NCI-H1436 (cell line): ENCODE measurements around the gene ASIC5.

Experiments
- DNase-seq: peaks from one replicate; lab custom pipeline; 2025; lab: John Stamatoyannopoulos, UW

The ASIC5 gene

DNA sequence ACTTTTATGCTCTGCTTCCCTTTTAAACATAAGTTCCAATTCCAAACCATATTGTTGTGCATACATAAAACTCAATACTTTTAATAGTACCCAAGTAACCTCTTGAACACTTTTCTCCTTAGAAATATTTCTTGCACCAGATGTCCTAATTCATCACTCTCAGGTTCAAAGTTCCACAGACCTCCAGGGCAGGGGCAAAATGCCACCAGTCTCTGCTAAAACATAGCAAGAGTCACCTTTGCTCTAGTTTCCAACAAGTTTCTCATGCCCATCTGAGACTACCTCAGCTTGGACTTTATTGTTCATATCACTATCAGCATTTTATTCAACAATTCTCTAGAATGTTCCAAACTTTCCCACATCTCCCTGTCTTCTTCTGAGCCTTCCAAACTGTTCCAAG is 13.7 kb upstream of the ASIC5 start:
- no peak for DNase-seq

DNA sequence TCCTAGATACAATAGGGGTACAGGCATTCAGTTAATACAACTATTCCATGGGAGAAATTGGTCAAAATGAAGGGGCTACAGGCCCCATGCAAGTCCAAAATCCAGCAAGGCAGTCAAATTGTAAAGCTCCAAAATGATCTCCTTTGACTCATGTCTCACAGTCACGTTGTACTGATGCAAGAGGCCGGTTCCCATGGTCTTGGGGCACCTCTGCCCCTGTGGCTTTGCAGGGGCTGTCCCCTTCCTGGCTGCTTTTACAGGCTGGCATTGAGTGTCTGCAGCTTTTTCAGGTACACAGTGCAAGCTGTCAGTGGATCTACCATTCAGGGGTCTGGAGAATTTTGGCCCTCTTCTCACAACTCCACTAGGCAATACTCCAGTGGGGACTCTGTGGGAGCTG is 12.5 kb upstream of the ASIC5 start:
- no peak for DNase-seq

DNA sequence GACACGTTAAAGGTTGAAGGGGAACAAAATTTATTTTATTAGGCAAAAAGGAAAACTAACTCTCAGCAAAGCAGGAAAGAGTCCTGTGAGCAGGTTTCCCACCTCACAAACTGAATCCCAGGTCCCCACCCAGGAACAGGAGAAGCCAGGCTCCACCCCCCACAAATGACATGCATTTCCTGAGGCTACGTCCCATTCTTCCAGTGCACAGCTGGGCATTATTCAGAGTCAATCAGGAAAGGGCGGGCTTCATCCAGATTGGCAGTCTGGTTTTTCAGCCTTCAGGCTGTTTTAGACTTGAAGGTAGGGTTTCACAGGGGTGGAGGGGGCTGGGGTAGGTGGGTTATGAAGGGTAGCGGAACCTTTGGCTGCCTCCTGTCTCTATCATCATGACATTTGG is 11.9 kb upstream of the ASIC5 start:
- DNase-seq, result no peak

DNA sequence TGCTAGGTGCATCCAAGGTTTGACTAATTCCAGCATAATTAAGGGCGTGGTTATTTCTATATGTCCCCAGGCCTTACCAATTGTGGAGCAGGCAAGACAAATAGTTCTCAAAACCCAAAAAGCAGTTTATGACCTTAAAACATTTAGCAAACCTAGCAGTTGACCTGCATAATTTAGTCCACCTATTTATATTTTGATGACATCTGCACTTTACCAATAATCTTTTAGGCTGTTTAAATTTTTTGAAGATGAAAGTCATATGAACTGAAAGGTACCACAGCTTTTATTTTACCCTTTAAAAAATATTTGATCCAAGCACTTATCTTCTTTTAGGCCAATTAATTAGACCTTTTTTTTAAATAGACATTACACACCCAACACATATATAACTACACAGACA is 9.8 kb upstream of the ASIC5 start:
- DNase-seq, result no peak

DNA sequence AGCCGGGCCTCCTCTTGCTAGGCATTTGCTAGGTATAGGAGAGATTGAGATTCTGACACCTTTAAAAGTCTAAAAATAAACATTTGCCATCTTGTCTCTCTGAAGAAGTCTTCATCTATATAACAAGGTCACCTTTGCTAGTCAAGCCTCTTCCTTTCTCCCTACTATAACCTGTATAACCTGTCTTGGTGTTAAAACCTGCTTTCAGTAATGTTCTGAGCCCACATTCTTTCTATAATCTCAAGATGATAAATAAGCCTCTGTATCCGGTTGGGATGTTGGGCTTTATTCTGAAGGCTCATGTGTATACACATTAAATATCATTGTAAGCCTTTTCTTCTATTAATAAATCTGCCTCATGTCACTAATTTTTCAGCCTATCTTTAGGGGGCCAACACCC is 10.2 kb downstream of the ASIC5 start:
- no peak for DNase-seq

DNA sequence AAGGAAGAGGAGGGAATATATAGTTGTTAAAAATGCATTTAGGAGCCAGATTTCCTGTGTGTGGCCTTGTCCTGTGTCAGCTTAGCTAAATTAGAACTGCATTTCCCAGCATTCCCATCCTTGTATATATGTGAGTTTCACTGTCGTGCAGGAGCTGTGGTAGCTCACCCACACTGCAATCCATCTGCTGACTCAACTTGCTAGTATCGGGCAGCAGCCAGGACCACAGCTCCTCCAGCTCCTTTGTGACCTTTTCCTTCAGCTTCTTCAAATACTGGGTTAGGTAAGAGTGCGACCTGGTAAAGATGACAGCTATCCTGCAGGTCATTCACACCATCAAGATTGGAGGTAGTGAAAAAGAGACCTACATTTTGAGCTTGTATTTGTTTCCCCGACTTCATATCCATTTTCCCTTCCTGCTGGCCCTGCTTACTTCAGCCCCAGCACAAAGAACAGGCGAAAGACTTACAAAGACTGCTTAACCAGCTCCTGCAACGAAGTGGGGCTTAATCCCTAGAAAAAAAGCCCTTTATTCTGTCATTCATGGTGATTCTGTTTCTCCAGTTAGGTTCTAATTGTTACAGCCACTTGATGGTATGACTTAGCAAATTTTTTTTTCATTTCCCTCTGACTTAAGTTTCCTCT is 11.4 kb downstream of the ASIC5 start:
- no peak for DNase-seq

DNA sequence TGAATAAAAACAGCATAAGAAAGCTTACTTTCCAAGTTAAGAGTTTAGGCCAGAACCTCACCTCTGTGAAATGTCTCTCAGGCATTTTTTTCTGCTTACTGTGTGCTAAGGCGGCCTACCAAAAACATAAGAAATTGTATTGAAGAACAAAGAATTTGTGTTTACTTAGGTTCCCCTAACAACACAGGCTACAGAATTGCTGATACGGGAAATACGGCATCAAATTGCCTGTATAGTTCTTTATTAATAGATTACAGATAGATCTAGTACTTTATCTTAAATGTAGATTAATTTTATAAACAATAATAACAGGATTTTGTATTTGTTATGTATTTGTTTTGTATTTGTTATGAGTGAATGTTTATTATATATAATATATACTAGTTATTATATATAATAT is 12.9 kb downstream of the ASIC5 start:
- no peak for DNase-seq

DNA sequence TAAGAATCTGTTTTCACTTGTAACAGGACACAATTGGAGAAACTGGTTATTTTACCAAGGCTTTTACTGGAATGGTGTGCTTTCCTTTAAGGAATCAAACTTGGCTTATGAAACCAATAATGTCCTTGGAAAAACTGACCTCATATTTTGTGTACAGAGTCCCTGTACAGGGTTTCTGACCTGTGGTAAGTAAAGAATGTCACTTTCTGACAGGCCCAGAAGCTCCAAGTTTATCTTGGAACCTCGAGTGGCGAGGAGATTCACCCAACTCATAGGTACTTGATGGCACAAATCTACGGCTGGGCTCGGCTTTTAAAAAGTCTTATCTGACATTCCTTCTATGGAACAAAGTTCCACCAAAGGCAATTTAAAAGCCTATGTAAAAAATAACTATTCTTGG is 17.0 kb downstream of the ASIC5 start:
- no peak for DNase-seq

DNA sequence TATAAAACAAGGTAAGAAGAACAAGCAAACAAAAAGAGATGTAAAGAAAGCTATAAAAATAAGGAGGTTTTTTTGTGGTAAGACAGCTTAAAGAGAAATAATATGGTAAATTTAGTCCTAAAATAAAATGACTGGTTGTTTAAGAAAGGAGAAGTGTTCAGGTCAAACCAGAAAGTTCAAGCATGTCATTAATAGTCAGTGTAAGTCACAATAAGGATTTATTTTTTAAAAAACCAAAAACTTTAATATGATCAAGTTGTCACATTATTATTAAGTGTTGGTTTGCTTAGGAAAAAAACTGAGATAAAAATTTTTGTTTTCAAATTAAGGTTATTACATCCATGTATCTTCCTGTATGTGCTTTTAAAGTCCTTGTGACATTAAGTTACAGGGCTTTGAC is 19.1 kb downstream of the ASIC5 start:
- DNase-seq, result no peak

DNA sequence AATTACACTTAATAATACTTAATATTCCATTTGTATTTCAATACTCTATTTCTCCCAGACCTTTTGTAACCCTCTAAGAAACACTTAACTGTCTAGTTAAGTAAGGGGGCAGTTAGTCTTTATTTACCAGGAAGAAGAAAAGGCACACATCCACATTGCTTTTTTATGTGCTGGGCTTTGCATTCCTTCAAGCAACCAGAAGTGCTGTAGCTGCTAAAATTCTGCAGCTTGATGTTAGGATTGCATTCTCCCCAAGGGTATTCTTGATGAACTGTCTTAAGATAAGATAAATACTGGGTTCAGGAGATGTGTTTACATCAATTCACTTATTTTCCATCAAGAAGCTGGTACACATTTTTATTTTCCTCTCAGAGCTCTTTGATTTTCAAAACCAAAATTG is 24.0 kb downstream of the ASIC5 start:
- DNase-seq, result no peak

DNA sequence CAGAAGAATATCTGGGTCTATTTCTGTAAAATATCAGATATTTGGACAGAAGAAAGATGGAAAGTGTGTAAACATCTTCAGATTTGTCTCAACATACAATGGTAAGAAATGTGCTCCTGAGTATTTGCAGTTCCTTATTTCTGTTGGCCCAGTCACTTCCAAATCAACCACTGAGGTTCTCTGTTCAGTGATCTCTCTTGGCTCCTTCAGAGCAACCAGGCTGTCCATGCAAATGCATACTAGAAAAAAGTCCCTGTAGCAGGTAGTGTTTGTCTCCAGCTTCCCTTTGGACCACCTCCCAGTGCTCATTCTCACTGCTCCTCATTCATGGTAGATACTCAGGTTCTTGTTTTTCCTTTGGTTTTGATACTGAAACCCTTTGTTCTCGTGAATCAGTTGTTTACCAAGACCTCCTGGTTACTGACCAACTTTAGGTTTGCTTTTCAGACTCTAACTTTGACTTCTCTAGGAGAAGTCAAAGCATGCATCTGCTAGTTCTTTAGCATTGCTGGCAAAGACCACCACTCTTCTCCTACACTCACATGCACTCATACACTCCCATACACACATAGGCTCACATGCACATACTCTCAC is 28.8 kb downstream of the ASIC5 start:
- no peak for DNase-seq

DNA sequence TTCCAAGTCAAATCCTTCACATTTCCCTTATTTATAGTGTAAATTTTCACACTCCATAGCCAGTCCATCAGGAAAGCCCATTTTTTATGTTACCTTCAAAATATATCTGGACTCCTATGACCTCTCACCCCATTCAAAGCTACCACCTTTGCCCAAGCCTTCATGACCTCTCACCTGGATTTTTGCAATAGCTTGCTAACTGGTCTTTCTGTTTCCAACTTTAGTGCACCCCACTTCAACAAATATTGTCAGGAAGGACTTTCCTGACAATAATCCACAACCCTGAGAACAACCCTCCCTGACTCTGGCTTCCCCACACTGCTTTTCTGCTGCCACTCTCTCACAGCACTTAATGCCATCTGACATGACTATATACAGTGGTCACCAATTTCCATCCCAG is 33.4 kb downstream of the ASIC5 start:
- DNase-seq, result no peak

DNA sequence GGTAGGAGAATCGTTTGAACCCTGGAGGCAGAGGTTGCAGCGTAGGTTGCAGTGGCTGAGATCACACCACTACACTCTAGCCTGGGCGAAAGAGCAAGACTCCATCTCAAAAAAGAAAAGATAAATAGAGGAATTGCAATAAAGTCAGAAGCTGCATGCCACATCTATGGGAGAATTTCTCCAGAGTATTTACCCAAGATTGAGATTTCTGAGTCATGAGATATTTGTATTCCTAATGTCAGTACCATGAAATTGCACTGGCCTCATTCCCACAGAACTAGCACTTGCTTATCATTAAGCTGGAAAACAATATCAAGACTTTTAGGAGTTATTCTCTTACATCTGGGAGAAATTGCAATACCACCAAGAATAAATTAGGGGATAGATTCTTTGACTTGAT is 37.4 kb downstream of the ASIC5 start:
- DNase-seq, result no peak

DNA sequence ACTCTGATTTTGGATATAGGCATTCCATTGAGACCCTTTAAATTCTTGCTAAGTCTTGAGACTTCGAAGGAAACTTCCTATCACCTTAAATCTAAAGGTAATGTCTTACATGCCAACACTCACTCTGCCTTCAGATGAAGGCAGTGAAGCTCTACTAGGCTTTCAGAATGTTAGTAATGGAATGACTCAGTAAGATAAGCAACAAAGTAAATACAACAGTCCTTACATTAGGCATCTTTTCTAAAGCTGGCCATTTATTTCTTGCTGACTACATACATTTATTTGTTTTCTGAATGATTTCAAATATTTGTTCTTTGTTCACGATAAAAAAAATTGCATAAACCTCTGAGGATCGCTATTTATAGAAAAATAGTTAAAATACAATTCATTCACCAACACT is 43.5 kb downstream of the ASIC5 start:
- DNase-seq, result no peak

DNA sequence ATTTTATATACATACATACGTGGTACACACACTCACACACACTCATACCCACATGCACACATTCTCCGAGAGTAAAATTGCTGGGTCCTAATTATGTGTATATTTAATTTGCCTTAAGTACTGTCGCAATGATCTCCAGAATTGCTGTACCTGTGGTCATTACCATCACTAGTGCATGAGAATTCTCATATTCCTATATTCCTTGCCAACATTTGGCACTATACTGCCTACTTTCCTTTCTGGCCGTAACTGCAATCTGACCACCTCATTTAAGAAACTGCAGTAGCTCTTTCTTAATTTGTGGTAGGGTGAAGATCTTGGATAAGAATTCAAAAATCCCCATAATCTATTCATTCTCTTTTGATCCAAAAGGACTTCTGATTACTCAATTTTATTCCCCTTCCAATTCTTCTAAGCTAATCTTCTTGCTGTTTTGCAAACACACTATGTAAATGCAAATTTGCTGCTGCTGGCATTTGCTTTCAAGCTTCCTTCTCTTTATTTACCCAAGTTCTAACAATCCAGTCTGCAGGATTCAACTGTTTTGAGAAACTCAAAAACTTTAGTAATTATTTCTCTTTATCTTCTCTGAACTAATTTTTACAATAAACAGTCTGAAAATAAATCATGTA is 45.1 kb downstream of the ASIC5 start:
- DNase-seq, result no peak

DNA sequence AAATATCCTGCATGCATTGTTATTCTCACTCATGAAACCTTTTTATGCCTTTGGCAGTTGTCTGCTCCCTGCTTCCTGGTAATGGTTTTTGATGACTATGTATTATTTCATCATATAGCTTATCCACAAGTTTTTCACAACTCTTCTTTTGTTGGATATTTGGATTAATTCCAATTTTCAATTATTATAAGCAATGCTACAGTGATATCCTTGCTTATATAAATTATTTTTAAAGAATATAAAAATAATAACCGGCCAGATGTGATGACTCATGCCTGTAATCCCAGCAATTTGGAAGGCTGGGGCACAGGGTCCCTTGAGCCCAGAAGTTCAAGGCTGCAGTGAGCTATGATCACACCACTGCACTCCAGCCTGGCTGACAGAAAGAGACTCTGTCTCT is 47.0 kb downstream of the ASIC5 start:
- no peak for DNase-seq

DNA sequence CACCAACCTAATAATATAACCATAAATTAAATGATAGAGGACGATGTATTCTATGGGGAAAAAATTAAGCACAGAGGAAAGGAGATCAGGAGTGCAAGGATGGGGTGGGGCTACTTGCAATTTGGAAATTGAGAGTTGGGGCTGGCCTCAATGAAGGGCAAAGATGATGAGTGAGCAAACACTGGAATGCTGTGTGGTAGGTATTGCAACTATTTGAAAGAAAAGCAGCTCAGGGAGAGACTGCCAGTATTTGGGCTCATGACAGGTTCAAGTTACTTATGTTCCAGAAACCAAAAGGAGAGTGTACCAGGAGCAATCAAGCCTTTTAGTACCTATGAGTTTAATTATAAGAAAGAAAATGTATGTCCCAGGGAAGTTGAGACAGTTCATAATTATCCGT is 47.4 kb downstream of the ASIC5 start:
- no peak for DNase-seq

DNA sequence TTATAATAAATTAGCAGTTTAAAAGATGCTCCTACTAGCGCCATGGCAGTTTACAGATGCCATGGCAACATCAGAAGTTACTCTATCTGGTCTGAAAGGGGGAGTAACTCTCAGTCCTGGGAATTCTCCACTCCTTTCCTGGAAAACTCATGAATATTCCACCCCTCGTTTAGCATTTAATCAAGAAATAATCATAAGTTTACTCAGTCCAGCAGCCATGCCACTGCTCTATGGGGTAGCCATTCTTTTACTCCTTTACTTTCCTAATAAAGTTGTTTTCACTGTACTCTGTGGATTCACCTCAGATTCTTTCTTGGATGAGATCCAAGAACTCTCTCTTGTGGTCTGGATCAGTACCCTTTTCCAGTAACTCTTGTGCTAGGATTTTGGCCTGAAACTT is 55.0 kb downstream of the ASIC5 start:
- no peak for DNase-seq

DNA sequence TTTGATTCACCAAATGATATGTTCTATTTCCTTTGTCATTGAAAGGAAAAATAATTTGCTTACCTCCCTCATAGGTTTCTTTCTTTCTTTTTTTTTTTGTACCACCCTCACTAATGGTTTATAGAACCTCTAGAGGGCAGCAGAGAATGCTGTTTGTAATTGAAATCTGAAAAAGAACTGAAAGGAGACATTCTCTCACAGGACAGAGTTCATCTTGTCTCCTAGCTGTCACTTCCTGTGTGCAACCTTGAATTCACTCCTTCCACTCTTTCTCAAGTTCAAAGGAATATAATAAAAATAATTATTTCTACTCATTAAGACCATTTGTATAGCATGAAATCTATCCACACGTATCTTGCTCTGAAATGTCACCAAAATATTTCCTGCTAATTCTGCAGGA is 56.2 kb downstream of the ASIC5 start:
- peak; percentile 2 for DNase-seq

DNA sequence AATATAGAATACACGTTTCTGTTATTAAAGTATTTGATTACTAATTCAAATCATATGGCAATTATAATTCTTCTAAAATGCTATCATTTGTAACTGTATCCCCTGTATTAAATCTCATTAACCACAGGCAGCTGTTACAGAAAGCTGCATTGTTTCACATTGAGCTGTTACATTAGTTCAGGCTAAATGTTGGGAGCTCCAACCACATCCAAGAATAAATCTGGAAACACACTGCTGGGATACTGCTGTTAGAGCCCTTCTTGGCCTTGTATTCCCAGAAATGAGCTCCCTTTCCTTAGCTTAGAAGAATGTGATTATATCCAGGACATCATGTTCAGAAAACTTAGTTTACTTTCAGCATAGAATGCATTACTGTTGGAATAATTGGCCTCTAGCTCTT is 59.1 kb downstream of the ASIC5 start:
- no peak for DNase-seq

DNA sequence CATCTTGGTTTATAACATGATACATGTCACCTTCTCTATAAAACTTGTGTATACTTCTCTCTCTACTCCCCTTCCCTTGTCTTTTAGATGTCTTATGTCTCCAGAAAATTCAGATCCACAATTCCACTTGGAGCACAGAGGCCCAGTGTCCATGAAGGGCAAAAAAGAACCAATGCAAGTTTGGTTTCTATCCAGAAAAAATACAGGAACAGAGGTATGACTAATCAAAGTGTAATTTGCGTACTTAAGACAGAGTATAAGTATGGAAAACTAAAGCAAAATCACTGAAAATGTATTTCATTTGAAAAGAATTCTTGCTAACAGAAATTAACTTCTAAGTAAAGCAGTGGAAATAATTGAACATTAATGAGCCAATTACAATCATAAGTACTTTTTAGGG is 61.1 kb downstream of the ASIC5 start:
- no peak for DNase-seq

DNA sequence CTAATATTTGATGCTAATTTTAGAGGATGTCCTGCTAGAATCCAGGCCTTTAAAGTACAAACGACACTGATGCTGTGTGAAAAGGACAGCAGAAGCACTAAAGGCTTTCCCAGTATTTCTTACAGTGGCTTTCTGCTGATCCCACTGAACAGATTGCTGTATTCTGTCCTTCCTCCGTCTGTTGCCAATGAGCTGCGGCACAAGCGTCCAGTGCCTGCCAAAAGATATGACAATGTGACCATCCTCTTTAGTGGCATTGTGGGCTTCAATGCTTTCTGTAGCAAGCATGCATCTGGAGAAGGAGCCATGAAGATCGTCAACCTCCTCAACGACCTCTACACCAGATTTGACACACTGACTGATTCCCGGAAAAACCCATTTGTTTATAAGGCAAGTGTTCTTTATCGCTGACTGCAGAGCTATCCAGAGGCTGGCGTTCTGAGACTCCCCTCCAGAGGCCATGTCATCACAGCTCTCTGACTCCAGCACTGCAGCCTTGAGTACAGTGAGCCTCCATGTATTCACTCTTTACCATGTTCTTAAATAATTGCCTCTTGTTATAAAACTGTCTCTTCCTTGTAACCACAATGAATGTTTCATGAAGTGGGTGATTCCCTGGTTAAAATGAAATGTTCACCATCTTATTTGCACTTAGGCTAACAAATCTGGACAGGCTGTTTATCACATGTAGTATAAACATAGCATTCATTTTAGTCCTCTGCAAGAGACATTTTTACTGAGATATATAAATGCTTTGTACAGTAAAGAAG is 63.7 kb downstream of the ASIC5 start:
- DNase-seq, result no peak

DNA sequence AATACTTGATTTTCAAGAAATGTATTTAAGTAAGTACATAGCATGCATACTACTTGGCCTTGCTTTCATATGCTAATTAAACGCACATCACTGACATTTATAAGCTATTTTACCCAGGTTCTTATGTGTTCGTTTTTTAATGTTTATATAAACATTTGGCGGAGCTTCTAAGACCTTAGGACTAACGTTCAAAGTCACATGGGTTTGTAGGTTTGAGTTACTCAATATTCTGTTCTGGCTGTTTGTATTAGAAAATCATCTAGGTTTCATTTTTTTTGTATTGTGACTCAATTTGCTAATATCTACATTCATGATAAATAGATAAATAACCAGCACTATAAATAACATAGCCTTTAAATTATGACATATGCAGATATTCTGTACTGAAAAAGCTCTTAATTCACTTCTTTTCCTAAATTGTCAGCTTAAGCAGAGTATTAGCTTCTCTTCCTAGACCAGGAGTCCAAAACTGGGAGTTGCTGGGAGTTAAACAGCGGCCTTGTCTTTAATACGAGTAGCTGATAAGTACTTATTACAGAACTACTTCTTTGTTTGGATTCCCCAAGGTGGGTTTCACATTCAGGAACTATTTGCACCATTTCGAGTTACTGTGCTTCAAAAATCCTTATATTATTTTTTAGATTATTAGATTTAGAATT is 65.3 kb downstream of the ASIC5 start:
- no peak for DNase-seq
